Retina (tissue), 1 donor: ENCODE measurements around the gene H2BW2.
"Not testable (repeated sequence)": the region's sequence is repeated elsewhere in the genome, so short reads cannot be mapped to it uniquely, and the experiment has no call there.

Experiments
- DNase-seq: peaks from one replicate; pipeline ENCODE4 v3.0.0-alpha.2; 2016

H2BW2 gene

DNA sequence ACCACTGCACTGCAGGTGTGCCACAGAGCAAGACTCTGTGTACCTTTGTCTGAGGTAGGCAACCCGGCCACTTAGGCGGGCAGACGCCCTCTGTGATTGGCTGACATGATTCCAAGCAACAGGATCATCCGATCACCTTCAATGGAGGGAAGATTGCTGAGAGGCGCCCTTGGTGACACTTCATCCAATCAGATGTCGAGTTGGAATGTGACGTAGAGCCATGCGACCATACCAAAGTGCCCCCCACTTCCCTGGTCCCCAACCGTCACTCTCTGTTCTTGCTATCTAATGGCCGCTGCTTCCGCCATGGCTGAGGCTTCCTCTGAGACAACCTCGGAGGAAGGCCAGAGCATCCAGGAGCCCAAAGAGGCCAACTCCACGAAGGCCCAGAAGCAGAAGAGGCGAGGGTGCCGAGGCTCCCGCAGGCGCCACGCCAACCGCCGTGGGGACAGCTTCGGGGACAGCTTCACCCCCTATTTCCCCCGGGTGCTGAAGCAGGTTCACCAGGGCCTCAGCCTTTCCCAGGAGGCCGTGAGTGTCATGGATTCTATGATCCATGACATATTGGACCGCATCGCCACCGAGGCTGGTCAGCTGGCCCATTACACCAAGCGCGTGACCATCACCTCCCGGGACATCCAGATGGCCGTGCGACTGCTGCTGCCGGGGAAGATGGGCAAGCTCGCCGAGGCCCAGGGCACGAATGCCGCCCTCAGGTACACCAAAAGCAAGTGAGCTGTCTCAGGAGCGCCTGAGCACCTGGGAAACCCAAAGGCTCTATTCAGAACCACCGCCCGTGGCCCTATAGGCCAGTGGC is at the start of gene H2BW2:
TSS of gene H2BW2 (plus strand) at position 268 of the 817 bp plus-strand sequence. CDS start at position 307, 39 bp downstream.
- DNase-seq = no peak

DNA sequence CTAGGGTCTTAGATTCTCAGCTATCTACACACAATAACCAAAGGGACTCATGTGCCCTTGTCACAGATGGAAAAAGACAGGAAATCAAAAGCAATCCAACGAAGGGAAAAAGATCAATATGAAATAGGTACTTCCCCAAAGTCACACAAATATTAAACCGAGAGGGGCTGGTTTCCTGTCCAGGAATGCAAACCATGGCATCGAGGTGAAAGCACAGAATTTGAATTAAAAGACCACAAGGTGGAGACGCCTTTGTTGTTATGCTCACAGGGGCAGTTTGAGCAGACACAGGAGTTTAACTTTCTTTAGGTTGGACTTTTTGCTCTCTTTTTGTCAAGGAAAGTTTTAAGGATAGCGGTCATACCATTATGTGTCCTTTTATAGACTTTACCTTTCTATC is 40.5 kb upstream of the H2BW2 start:
- no peak for DNase-seq

DNA sequence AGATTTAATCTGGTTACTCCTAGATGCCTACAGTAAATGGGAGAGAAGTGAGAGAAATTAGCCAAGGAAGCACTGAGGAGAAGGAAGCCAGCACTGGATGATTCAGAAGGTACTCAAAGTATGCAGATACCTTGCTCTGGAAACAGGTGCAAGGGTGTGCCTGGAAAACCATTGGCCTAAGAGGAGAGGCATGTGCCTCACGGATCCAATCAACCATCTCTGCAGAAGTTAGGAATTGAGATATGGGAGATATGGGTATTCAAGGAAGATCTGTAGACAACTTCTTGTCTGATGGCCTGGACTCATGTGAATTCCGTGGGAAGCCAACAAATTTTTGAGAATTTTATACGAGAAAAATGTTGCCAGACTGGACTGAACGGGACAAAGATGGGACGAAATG is 30.9 kb upstream of the H2BW2 start:
- no peak for DNase-seq

DNA sequence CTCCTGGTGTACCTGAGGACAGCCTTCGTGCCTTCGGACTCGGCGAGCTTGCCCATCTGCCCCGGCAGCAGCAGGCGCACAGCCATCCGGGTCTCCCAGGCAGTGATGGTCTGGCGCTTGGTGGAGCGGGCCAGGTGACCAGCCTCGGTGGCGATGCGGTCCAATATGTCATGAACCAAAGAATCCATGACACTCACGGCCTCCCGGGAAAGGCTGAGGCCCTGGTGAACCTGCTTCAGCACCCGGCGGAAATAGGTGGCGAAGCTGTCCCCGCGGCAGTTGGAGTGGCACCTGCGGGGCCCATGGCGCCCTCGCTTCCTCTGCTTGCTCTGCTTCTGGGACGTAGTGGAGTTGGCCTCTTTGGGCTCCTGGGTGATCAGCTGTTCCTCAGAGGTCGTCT is 26.6 kb upstream of the H2BW2 start:
- DNase-seq = no peak

DNA sequence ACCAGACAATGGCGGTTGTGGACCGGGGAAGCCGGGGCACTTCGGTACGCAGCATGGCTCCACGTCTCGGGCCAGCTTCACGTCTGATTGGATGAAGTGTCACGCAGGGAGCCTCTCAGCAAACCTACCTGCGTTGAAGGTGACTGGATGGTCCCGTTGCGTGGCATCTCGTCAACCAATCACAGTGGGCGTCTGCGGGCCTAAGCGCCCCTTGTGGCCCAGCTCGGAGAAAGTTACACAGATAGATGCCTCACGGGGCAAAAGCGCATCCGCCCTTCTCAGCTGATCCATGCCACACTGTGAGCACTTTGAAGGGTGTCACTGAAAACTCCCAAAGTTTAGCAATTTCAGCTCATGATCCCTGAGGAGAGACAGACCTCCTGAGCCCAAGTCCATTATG is 26.1 kb upstream of the H2BW2 start, which contains the start of gene H2BW1:
TSS of gene H2BW1 (minus strand) at position 103 of the 400 bp plus-strand sequence. CDS start 132 bp downstream, outside the sequence.
- DNase-seq = no peak

DNA sequence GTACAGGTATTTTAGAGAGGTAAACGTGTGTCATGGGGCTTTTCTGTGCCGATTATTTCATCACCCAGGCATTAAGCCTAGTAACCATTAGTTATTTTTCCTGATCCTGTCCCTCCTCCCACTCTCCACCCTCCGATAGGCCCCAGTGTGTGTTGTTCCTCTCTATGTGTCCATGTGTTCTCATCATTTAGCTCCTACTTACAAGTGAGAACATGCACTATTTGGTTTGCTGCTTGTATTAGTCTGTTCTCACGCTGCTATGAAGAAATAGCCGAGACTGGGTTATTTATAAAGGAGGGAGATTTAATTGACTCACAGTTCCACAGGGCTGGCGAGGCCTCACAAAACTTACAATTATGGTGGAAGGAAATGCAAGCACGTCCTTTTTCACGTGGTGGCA is 24.2 kb upstream of the H2BW2 start:
- not testable (repeated sequence) for DNase-seq

DNA sequence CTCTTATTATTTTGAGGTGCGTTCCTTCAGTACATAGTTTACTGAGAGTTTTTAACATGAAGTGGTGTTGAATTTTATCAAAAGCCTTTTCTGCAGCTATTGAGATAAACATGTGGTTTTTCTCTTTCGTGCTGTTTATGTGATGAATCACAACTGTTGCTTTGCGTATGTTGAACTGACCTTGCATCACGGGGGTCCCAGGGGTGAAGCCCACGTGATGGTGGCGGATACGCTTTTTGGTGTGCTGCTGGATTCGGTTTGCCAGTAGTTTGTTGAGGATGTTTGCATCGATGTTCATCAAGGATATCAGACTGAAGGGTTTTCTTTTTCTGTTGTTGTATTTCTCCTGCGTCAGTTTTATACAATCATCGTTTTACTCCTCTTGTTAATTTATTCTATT is 21.6 kb upstream of the H2BW2 start:
- no peak for DNase-seq

DNA sequence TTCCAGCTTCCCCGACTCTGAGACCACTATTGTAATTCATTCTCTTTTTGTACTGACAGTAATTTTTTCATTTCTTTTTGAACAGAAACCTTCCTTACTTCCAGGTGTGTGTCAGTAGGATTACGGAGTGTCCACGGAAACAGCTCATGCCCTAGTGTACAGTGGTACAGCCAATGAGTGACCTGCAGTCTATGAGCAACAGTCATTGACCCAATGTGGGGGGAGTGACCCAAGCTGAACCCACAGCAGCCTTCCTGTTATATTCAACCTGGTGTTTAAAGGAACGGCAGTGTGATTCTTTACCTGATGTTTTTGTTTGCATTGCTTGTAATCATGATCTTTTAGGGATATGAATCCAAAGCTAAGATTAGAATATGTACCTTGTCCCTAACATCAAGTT is 1.2 kb downstream of the H2BW2 start:
- DNase-seq = no peak

DNA sequence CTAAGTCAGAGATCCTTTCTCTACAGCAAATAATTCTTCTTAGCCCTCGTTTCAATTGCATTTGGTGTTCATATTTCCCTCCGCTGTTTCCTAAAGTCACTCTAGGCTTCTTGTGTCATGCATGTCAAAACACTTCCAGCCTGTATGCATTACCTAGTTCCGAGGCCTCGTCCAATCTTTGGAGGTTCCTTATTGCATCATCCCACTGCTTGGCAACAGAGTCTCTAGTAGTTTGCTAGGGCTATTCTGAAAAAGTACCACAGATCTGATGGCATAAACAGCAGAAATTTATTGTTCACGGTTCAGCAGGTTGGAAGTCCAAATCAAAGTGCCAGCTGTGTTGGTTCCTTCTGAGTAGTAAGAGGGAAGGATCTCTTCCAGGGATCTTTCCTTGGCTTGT is 5.9 kb downstream of the H2BW2 start:
- no peak for DNase-seq

DNA sequence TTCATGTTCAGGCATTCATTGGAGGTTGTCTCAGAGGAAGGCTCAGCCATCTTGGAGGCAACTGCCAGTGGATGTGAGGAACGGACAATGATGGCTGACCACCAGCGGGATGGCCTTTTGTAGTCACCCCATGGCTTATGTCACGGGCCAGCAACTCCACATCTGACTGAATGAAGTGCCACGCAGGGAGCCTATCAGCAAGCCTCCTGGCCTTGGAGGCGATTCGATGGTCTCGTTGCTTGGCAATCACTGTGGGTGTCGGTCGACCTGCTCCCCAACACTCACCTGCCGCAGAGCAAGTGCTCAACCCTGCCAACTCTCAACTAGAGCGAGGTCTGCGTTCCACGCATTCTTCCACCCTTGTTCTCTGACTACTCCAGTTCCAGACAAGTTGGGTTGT is 7.4 kb downstream of the H2BW2 start:
- no peak for DNase-seq

DNA sequence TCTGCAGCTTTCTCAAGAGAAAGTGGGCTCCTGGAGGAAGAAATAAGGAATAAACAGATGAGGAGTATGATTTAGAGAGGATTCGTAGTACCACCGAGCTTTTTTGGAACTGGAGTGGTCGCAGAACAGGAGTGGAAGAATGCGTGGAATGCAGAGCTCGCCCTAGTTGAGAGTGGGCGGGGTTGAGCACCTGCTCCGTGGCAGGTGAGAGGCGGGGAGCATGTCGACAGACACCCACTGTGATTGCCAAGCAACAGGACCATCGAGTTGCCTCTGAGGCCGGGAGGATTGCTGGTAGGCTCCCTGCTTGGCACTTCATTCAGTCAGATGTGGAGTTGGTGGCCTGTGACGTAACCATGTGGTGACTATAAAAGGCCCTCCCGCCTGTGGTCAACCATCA is 15.2 kb downstream of the H2BW2 start:
- not testable (repeated sequence) for DNase-seq

DNA sequence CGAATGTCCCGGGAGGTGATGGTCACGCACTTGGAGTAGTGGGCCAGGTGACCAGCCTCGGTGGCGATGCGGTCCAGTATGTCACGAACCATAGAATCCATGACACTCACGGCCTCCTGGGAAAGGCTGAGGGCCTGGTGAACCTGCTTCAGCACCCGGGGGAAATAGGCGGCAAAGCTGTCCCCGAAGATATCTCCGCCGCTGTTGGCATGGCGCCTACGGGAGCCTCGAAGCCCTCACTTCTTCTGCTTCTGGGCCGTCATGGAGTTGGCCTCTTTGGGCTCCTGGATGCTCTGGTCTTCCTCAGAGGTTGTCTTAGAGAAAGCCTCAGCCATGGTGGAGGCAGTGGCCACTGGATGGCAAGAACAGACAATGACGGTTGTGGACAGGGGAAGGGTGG is 22.9 kb downstream of the H2BW2 start:
- DNase-seq = not testable (repeated sequence)

DNA sequence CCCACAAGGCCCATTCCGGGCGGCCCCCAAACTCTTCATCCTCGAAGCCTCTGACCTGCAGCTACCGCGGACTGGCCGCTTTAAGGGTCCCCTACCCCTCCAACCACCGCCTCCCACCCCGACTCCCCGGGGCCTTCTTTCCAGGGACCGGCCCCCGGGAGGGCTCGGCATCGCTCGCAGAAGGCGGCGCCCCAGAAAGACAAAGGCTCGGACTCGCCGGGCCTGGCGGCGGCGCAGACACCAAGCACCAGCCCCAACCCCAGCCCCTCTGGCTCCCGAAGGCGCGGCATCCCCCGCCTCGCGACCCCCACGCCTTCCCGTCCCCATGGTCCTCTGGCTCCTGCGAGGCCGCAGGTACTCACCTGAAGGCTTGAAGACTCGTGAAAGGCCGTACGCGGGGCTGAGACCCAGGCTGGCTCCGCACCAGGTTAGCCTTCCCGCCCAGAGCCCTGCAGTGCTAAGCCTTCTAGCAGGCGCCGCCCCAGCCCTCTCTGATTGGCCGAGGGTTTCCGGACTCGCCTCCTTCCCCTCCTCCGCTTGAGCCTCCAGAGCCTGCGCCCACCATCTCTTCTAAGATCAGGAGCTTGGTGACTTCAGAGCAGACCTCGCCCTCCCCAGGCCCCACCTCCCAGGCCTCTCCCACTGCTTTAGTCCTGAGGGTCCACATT is 36.2 kb downstream of the H2BW2 start, which contains the start of gene TMSB15C:
TSS of gene TMSB15C (minus strand) at position 459 of the 668 bp plus-strand sequence.
- DNase-seq = not testable (repeated sequence)

DNA sequence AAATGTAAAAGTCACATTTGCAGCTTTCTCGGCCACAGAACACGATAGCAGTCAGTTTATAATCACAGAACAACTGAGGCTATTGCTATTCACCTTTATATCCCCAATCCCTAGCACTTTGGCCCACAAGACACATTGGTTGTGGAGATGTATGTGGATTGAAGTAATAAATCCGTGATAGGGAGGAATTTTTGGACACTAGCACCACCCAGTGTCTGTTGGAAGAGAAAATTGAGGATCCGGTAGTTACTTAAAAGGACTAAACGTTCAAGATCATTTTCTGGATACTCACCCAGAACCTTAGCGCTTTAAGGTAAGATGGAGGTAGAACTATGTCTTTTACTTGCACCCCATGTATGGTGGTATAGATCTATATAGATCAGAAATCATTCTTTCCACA is 38.1 kb downstream of the H2BW2 start:
- DNase-seq = not testable (repeated sequence)

DNA sequence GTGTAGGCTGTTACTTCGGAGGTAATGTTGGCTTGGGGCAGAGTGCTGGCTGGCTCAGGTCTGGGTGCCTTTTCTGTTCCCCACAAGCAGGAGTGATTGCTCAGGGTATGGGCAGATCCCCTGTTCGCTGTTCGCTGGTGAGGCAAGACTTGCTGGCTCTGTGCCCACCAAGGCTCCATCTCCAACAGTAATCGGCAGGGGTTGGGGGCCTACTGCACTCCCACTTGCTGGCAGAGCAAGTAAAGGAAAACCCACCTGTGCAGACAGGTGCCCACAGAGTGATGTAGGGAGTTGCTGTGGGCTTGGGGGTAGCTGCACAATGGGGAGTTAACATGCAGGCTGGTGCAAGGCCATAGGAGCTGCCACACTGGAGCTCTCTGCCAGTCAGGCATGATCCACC is 44.3 kb downstream of the H2BW2 start:
- no peak for DNase-seq

DNA sequence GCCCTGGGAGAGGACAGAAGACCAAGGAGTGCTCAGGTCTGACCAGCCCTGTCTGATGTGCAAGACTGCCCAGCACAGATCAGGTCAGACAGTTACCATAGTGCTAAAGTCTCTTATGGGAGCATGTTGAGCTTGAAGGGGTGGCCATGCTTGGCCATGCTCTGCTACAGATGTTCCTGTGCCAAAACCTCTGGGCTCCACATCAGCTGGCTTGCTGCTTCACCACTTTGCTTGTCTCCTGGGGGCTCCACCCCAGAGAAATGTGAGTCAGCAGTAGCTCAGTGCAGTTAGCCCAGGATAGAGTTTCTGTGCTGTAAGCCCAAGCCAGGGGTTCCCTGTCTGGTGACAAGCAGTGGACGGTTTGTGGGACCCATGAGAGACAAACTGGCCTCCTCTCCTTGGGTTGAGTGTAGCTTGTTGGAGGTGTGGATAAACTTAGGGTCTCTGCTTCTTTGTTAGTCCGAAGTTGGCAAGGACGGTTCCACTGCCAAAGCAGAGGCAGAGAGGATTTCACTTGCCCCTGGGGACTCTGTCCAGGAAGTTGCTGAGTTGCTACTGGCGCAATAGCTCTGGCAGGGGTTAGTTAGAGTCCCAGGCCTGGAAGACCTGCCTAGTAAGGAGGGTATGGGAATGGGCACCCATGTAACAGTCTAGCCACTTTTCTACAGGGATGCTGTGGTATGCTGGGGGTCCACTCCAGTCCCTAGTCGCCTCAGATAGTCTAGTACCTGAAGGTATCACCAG is 45.0 kb downstream of the H2BW2 start:
- DNase-seq = no peak

DNA sequence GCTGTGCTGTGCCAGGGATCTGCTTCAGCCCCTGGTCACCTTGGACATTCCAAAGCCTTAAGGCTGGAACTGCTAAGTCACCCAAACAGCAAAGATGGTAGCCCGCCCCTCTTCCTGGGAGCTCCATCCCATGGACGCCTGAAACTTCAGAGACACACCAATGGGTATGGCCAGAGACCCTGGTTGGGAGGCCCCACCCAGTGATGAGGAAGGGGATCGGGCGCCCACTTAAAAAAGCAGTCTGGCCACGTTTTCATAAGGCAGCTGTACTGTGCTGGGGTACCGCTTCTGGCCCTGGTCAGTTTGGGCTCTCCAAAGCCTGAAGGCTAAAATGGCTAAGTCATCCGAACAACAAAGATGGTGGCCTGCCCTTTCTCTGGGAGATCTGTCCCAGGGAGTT is 45.7 kb downstream of the H2BW2 start:
- DNase-seq = no peak

DNA sequence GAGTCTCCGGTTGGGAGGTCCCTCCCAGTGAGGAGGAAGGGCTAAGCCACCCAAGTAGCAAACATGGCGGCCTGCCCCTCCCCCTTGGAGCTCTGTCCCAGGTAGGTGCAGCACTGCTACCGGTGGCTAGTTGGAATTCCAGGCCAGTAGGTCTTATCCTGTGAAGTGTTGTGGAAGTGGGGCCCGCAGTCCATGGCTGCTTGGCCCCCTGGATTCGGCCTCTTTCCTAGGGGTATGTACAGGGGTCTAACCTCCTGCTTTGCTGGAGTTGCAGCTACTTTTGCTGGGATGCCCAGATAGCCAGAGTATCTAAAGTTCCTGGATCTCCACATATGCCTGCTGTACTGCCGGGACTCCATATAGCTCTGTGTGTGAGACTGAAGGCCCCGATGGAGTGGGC is 46.2 kb downstream of the H2BW2 start:
- DNase-seq = no peak
